NCI-H1436 treated with DMSO at 0.1 percent for 48 hours (cell line): ENCODE measurements around the gene SEMA4F.

Experiments used
- DNase-seq: peaks from one replicate; lab custom pipeline; 2025; lab: John Stamatoyannopoulos, UW

The SEMA4F gene

DNA sequence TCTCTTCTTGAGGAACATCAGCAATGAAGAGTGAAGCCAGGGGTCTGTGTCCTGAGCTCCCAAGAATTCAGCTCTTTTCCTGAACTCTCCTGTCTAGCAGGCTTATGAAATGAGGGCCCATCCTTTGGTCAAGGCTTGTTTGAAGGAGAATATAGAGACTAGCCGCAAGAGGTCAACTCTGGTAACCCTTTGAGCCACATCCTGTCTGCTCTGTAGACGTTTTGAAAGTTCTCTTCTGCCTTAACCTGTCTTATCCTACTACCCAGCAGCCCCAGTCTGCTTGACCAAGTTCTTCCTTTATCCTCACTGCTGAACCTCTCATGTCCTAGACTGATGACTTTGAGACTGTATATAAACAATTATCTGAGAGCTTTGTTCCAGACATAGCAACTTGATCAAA, 5.4 kb downstream of the SEMA4F start:
- no peak for DNase-seq

DNA sequence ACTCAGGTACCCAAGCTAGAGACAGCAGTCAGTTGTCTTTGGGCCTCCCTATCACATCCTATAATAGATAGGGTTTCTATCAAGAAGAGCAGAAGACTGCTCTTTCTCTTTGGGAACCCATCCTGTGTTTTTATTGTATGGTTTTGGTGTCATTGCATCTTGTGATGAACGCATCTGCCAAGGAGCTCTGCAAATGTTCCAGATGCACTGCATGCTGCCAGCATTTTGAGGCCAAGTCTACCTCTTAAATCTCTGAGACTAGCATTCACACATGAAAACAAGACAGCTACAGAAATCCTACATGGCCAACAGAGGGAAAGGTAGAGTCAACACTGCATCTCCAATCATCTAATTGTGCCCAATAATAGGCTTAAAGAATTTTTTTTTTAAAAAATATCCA, 14.0 kb downstream of the SEMA4F start:
- no peak for DNase-seq

GRCh38 chr2:74670263-74670662, 16.2 kb downstream of the SEMA4F start:
- DNase-seq, result no peak

GRCh38 chr2:74671479-74671878, 17.4 kb downstream of the SEMA4F start:
- DNase-seq, result no peak

GRCh38 chr2:74673826-74674528, 19.9 kb downstream of the SEMA4F start:
- no peak for DNase-seq

DNA sequence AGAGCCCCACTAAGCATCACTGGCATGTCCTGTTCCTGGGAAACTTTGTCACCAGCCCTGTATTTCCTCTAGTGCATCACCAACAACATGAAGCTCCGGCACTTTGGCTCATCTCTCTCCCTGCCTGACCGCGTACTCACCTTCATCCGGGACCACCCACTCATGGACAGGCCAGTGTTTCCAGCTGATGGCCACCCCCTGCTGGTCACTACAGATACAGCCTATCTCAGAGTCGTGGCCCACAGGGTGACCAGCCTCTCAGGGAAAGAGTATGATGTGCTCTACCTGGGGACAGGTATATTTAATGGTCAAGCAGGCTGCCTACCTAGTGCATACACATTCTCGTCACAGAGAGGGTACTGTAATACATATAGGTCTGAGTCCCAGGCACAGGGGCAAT, 21.0 kb downstream of the SEMA4F start:
- no peak for DNase-seq

- DNase-seq, result no peak
These were observed 22.3 kb downstream of the SEMA4F start for GRCh38 chr2:74676331-74676730.

- no peak for DNase-seq
These were observed 25.6 kb downstream of the SEMA4F start for GRCh38 chr2:74679615-74680014.

DNA sequence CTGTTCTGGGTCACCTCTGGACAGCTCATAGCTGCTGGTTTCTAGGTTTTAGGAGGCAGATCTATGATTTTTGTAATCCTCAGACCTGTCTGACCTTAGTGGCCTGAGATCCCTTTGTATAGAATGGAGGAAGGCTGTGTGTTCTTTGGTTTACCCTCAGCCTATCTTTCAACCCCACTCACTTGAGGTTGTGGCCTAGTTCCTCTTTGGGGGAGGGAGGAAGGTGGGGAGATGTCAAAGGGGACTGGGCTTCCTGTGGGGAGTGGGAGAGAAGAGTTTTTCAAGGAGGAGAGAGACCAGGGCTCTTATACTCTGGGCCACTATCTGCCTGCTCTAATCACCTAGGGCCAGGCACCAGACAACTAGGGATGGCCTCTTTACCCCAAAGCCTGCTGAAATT, 28.5 kb downstream of the SEMA4F start:
- DNase-seq, result no peak

GRCh38 chr2:74685408-74685807, 31.4 kb downstream of the SEMA4F start:
- DNase-seq, result no peak

- DNase-seq, result no peak
These were observed 34.8 kb downstream of the SEMA4F start for GRCh38 chr2:74688881-74689280.

DNA sequence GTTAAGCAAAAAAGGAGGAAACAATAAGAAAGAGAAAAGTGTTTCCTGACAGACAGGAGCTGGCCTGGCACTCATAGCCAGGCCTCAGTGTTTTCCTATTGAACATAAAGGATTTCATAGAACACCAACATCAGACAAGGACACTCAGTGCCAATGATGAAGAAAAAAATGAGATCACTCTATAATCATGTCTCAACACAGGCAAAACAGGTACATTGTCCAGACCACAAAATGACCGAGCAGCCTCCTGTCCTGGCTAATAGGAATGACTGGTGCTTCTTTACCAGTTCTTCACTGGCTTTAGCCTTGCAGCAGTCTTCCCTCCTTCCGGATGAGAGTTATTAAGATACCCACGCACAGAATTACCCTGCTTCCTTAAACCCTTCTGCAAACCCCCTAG, 35.6 kb downstream of the SEMA4F start:
- no peak for DNase-seq

DNA sequence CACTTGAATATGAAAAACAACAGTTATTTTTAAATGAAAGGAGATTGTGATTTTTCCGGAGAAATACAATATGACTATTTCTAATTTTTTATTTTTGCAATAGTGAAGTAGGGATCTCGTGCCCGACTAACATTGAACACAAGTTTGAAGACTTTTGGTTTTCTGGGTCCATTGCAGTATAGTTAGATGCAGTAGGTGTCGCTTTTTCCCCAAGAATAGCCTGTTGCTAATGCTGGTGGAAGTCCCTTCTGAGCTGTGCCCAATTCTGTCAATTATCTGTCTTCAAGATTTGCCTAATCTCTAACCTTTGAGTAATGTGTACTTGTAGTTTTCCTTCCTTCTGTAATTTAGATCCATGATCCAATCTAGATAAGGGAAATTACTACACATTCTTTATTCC, 36.5 kb downstream of the SEMA4F start:
- no peak for DNase-seq

GRCh38 chr2:74691929-74692328, 37.9 kb downstream of the SEMA4F start:
- DNase-seq, result no peak

DNA sequence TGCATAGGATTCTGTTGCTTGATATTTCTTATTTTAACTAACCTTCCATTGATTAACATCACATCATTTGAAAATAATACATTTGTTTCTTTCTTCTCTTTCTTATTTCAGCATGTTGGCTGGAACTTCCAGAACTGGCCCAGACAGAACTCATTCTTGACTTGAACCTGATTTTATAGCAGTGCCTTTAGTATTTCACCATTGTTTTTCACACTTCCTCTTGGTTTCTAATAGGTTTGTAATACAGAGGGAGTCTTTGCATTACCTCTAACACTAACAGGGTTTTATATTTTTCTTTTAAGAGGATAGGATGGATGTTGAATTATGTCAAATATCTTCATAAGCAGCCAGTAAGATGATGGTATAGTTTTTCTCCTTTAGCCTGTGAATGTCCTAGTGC, 39.2 kb downstream of the SEMA4F start:
- no peak for DNase-seq

DNA sequence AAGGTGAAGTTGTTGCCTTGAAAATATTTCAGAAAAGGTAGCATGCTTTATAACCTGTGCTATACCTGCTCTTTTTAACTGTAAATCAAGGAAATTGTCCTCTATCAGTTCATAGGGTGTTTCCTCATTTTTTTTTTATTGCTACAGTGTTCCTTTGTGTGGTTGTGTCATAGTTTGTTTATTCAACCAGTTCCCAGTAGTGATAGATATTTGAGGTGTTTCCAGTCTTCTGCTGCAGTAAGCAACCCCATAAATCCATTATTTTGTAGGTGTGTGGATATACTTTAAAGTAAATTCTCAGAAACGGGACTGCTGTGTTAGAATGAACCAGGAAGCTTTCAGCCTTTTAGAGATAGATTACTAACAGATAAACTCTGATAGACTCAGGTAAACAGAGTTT, 39.6 kb downstream of the SEMA4F start:
- DNase-seq, result no peak

GRCh38 chr2:74694281-74694680, 40.2 kb downstream of the SEMA4F start:
- DNase-seq, result no peak

DNA sequence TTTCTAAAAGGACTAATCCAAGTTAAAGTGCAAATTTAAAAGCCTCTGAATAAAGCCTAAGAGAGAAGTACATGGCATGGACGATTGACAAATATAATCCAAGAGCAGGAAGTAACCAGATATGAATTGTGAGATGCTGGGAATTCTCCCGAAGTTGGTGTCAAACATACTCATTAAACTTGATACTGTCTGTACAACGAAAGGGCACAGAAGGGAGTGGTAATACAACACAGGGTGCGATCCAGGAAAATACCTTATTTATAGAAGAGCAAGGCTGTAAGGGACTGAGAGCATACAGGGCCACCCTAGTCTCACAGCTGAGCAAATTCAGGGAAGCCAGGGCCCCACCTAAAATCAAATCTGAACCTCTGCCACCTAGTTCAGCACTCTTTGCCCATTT, 41.6 kb downstream of the SEMA4F start:
- DNase-seq, result no peak

GRCh38 chr2:74696829-74697228, 42.8 kb downstream of the SEMA4F start:
- DNase-seq, result no peak

DNA sequence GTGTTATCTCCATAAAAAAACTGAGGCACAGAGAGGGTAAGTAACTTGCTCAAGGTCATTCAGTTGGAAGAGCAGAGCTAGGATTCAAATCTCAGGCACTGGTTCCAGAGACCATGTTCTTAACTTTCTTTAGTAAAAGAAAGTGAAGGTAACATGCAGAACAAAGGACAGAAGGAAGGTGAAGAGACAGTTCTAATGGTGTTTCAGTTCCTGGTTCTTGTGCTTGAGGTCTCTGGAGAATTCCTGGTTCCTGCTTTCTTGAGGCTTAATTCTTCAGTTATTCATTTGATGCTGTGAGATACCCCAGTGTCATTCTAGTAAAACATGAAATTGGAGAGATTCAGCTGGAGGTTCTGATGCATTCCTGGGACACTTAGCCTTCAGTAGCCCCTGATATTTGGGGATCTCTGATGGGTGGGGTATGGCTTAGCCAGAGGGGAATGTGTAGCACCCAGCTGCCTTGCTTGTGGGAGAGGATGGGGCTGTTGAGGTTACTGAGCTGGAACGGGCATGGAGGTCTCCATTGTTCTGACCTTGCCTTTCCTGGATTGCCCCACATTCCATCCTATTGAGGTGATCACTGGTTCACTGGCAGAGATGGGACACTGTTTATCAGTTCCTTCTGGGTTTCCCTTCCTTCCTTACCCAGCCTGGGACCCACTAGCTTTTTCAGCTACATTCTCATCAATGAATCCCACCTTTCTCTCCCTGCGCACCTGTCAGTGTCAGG, 46.8 kb downstream of the SEMA4F start:
- no peak for DNase-seq

- no peak for DNase-seq
These were observed 48.1 kb downstream of the SEMA4F start for GRCh38 chr2:74702001-74702715.

- DNase-seq, result no peak
These were observed 49.3 kb downstream of the SEMA4F start for GRCh38 chr2:74703373-74703772.

- no peak for DNase-seq
These were observed 50.2 kb downstream of the SEMA4F start for GRCh38 chr2:74704216-74704615.
